NCI-H460 (cell line): ENCODE results near the gene SCLY. TPM values are rescaled to one million over a fixed set of nuclear protein-coding genes. Genes with fewer than 3 reads are reported as not detected.

Experiments
- DNase-seq: peaks from one replicate; pipeline ENCODE4 v3.0.0-alpha.2; 2016; ENCODE audit warnings: low read depth; ENCODE audit errors: extremely low read depth
- total RNA-seq: library from RNA; depleted of rRNA; stranded (reverse); fragments of >200 nt; shearing (Covaris generic); gene quantifications from 2 replicates; pipeline ENCODE4 v1.2.3, GENCODE V29; 2014

The SCLY gene
- total RNA-seq, 1 experiment from 2014 or later, result 40.1 TPM

GRCh38 chr2:238096311-238097011, 35.7 kb downstream of the SCLY start:
- no peak for DNase-seq

DNA sequence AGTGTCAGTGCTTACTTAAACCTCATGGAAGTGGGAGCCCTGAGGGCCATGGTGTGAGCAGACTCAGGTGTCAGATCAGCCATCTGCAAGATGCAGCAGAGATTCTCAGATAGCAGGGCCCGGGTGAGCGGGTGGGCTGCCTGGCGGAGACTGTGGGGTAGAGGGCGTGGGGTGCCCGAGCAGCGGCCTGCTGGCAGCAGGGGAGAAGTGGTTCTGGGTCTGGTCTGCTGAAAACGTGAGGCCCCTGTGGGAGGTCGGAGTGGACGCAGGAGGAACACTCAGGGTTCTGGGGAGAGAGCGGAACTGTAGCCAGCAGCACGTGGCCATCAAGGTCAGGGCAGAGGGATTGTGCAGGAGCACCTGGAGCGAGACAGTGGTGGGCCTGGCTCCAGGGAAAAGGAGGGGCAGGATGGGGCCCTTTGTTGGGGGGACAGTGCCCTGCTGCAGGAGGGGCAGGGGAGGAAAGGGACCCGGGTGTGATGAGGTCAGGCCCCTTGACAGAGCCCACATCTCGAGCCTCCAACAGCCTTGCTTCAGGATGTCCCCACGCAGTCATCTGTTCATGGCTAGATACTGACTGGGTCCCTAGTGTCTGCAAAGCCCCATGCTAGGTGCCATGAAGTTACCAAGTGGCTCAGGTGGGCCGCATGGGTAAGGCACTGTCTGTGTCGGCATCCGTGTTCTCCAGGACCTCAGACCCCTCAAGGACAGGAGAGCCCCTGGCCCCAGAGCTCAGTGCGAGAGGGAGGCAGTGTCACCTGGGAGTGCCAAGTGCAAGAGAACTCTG, 36.6 kb downstream of the SCLY start:
- no peak for DNase-seq

DNA sequence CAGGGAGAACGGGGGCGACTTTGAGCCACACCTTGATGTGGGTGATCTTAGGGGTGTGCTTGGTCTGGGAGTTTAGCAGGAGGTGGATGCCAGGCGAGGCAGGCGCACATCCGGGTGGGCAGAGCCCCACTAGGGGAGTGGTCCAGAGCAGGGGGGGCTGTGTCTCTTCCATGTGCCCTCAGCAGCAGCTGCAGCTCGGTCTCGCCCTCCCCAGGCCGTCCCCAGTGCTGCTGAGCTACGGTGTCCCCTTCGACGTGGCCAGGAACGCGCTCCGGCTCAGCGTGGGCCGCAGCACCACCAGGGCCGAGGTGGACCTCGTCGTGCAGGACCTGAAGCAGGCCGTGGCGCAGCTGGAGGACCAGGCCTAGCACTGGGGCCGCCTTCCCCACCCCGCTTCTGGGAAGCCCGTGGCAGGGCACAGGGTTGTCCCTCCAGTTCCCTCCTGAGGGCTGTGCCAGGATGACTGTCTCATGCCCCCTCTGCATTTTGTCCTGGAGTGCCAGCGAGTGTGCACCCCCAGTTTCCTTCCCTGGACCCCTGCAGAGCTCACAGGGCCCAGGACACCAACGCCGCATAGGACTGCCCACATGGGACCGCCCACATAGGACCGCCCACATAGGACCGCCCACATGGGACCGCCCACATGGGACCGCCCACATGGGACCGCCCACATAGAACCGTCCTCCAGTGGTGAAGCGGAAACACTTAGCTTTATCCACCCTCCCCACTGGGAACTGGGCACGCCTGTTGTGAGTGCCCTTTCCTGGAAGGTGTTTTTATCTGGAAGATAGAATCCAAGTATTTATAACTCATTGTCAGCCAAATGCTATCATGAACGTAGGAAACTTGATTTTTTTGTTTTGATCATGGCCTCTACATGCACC, 37.4 kb downstream of the SCLY start:
- peak; percentile 94 for DNase-seq

- DNase-seq, result no peak
Observed at GRCh38 chr2:238098901-238099713, 38.3 kb downstream of the SCLY start.

GRCh38 chr2:238099714-238100048, 38.9 kb downstream of the SCLY start:
- DNase-seq, result no peak

GRCh38 chr2:238100049-238100820, 39.4 kb downstream of the SCLY start, which contains the start of gene ESPNL:
ESPNL (plus strand) TSS chr2:238100340; CDS start chr2:238100420, 80 bp downstream.
- DNase-seq, result no peak

- DNase-seq, result no peak
Observed at GRCh38 chr2:238100821-238101771, 40.3 kb downstream of the SCLY start.

- no peak for DNase-seq
Observed at GRCh38 chr2:238101891-238102841, 41.4 kb downstream of the SCLY start.

DNA sequence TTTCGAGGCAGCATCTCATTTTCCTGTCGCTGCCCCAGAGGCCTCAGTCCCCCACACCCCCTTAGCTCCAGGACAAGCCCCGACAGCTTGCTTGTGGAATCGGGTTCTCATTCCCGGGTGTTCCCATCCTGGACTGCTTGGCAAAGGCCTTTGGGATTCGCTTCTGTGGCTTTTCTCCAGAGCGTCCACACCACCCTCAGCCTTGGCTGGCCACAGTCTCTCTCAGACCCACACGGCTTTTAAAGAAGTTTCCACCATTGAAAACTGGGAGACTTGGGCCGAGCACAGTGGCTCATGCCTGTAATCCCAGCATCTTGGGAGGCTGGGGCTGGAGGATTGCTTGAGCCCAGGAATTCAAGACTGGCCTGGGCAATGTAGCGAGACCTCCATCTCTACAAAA, 42.1 kb downstream of the SCLY start:
- DNase-seq, result no peak

- no peak for DNase-seq
Observed at GRCh38 chr2:238103465-238104225, 42.8 kb downstream of the SCLY start.

DNA sequence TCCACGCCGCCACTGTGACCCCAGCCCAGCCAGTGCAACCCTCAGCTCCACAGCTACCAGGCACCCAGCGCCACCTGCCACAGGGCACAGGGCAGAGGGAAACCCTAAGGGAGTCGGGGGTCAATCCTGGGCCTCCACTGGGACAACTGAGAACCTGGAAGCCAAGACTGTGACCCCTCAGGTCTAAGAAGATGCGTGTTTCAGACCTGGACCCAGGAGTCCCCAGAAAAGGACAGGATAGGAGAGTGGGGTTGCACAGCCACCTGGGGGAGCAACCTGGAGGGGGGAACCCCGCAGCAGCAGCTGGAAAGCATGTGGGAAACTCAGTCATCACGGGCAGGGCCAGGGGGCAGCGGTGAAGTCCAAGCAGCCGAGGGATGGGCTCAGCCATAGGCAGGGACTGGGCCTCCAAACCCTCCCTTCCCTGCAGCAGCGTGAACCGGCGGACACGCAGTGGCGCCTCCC, 43.5 kb downstream of the SCLY start:
- no peak for DNase-seq

- DNase-seq, result no peak
Observed at GRCh38 chr2:238104691-238105371, 44.0 kb downstream of the SCLY start.

DNA sequence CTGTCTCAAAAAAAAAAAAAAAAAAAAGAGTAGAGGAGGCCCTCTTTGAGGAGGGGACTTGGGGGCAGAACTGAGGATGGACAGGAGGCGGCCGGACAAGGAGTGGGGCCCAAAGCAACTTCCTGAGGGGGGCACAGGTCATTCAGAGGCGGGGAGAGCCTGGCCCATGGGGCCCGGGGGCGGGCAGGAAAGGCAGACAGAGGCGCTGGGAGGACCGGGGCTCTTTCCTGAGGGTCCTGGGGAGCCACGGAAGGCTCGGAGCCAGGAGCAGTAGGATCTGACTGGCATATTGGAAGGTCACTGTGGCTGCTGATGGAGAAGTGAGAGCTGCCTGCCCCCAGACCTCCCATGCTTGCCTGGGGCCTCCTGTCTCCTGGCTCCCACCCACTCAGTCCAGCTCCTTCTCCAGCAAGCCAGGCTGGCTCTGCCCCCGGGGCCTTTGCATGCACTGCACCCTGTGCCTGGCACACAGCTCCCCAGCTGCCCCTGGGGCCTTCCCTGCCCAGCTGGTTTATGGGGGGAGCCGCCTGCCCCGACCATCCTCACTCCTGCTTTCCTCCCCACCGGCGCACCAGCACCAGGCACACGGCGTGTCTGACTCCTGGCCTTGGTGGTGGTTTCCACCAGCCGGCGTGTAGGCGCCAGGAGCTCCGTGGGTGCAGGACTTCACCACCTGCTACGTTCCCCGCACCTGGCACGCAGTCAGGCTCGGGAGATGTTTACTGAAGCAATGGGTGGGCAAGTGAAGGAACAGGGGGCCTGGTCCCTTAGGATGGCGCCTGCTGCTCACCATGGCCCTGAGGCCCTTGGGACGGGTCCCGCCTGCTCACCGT, 44.9 kb downstream of the SCLY start:
- DNase-seq, result no peak

- no peak for DNase-seq
Observed at GRCh38 chr2:238106339-238106697, 45.5 kb downstream of the SCLY start.
